Measurements from ENCODE around the gene CHFR.
"Not testable (repeated sequence)": the region's sequence is repeated elsewhere in the genome, so short reads cannot be mapped to it uniquely, and the experiment has no call there.

DNA sequence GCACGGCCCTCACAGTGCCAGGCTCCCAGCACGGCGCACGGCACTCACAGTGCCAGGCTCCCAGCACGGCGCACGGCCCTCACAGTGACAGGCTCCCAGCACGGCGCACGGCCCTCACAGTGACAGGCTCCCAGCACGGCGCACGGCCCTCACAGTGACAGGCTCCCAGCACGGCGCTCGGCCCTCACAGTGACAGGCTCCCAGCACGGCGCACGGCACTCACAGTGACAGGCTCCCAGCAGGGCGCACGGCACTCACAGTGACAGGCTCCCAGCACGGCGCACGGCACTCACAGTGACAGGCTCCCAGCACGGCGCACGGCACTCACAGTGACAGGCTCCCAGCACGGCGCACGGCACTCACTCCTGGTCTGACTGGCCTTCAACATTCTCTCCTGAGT is 51.2 kb downstream of the CHFR start:
- not testable (repeated sequence) for TF ChIP-seq CTCF, POLR2A (IDR thresholded peaks at IDR 0.05)
